ENCODE data around the gene KLK7.

KLK7 gene

GRCh38 chr19:50928831-50929230 lies 54.9 kb downstream of the KLK7 start:
- no peak for DNase-seq
